Fibroblast of skin of right quadriceps (primary cell): Measurements from ENCODE around the gene PRSS48.
A peak's percentile ranks its signal among the peaks of the same experiment; 100 is the strongest.
"Not testable (repeated sequence)": the region's sequence is repeated elsewhere in the genome, so short reads cannot be mapped to it uniquely, and the experiment has no call there.

Source experiments
- DNase-seq: peaks from one replicate; pipeline ENCODE4 v3.0.0-alpha.2; 2013

The PRSS48 gene

GRCh38 chr4:151321586-151321985 is 44.6 kb downstream of the PRSS48 start:
- DNase-seq, result no peak

GRCh38 chr4:151322161-151322560 is 45.2 kb downstream of the PRSS48 start:
- not testable (repeated sequence) for DNase-seq

- no peak for DNase-seq
These were observed 45.6 kb downstream of the PRSS48 start for GRCh38 chr4:151322570-151322969.

- no peak for DNase-seq
These were observed 46.7 kb downstream of the PRSS48 start for GRCh38 chr4:151323667-151324066.

- no peak for DNase-seq
These were observed 47.3 kb downstream of the PRSS48 start for GRCh38 chr4:151324124-151324751.

GRCh38 chr4:151324752-151325110 is 47.8 kb downstream of the PRSS48 start:
- peak; percentile 35 for DNase-seq

GRCh38 chr4:151325111-151325948 is 48.4 kb downstream of the PRSS48 start, which contains the start of gene SH3D19:
SH3D19 (minus strand) TSS chr4:151325605; CDS start chr4:151325352, 253 bp downstream.
- DNase-seq, result peak; percentile 49

GRCh38 chr4:151325949-151326246 is 48.9 kb downstream of the PRSS48 start:
- DNase-seq, result no peak

GRCh38 chr4:151329217-151330007 is 52.5 kb downstream of the PRSS48 start:
- peak; percentile 44 for DNase-seq

GRCh38 chr4:151331276-151332042 is 54.5 kb downstream of the PRSS48 start:
- peak; percentile 26 for DNase-seq

GRCh38 chr4:151339467-151339866 is 62.5 kb downstream of the PRSS48 start:
- no peak for DNase-seq

- DNase-seq, result no peak
These were observed 63.9 kb downstream of the PRSS48 start for GRCh38 chr4:151340751-151341385.
